HG03432 (cell line): Measurements from ENCODE around the gene KLK15.
A peak's percentile ranks its signal among the peaks of the same experiment; 100 is the strongest.

Experiments
- ATAC-seq: cut with Tn5 transposase; IDR thresholded peaks from one replicate; pipeline ENCODE4 v1.9.1; 2021; ENCODE audit warnings: mild to moderate bottlenecking, moderate library complexity; ENCODE audit not compliant: unreplicated experiment

Gene KLK15

DNA sequence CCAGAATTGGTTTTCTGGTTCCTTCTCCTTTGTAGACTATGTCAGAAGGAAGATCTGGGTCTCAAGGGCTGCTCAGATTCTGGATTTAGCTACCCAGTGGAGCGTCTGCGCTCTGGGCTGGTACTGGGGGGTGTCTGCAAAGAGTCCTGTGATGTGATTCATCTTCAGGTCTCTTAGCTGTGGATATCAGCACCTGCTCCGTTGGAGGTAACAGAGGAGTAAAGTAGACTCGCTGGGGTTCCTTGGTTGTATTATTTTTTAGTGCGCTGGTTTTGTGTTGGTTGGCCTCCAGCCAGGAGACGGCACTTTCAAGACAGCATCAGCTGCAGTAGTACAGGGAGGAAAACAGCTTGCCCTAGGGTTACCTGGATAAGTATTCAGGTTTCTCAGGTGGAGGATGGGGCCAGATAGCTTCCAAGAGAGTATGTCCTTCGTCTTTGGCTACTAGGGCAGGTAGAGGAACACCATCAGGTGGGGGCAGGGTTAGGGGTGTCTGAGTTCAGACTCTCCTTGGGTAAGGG, 10.4 kb upstream of the KLK15 start:
- no peak for ATAC-seq

DNA sequence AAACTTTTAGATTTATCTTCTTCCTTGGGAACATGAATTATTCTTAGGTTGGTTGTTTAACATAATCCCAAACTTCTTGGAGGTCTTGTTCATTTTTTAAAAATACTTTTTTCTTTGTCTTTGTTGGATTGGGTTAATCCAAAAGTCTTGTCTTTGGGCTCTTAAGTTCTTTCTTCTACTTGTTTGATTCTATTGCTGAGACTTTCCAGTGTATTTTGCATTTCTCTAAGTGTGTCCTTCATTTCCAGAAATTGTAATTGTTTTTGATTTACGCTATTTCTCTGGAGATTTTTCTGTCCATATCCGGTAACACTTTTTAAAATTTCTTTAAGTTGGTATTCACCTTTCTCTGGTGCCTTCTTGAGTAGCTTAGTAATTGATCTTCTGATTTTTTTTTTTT, 9.8 kb upstream of the KLK15 start:
- no peak for ATAC-seq

DNA sequence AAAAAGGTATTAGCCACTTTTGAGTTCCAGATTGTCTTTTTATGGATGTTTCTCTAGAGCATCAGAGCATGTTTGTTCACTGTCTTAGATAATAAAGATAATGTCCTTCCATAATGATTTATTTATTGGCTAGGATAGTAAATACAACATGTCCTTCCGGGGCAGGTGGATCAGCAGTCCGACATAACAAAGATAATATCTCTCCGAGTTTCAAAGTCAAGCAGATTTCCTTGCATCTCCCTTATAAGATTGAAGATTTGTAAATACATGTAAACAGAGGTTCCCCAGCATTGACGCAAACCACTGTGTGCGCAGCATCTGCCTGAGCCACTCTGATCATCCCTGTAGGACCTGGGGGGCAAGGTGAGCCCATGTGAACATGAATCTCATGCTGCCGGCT, 8.8 kb upstream of the KLK15 start:
- ATAC-seq: no peak

DNA sequence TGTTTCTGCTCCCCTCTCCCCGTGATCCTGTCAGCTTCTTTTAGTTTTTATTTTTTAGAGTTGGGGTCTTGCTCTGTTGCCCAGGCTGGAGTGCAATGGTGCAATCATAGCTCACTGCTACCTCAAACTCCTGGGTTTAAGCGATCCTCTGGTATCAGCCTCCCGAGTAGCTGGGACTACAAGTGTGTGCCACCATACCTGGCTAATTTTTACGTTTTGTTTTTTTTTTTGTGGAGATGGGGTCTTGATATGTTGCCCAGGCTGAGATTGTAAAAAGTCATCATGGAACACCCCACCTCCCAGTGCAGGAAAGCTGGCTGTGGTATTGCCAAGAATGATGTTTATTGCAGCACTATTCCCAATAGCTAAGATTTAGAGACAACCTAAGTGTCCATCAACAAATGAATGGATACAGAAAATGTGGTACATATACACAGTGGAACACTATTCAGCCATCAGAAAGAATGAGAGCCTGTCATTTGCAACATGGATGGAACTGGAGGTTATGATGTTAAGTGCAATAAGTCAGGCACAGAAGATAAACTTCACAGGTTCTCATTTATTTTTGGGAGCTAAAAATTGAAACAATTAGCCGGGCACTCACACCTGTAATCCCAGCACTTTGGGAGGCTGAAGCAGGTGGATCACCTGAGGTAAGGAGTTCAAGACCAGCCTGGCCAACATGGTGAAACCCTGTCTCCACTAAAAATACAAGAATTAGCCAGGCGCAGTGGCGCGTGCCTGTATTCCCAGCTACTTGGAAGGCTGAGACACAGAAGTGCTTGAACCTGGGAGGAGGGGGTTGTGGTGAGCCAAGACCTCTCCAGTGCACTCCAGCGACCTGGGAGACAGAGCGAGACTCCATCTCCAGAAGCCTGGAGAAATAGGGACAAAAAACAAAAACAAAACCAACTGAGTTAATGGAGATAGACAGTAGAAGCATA, 6.6 kb upstream of the KLK15 start:
- no peak for ATAC-seq

DNA sequence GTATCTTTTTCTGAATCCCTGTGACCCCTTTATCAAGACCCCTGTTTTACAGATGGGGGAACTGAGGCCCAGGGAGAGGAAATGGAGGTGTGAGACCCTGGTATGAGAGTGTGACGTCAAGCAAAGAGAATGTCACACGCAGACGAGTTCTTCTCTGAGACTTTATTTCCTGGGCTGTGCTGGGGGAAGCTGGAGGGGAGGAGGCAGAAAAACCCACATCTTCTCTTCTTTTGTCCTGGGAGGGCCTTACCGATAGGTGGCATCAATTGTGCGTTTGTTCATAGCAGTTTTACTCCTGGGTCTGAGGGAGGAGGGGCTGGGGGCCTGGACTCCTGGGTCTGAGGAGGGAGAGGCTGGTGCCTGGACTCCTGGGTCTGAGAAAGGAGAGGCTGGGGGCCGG, 4.9 kb upstream of the KLK15 start:
- ATAC-seq: no peak

DNA sequence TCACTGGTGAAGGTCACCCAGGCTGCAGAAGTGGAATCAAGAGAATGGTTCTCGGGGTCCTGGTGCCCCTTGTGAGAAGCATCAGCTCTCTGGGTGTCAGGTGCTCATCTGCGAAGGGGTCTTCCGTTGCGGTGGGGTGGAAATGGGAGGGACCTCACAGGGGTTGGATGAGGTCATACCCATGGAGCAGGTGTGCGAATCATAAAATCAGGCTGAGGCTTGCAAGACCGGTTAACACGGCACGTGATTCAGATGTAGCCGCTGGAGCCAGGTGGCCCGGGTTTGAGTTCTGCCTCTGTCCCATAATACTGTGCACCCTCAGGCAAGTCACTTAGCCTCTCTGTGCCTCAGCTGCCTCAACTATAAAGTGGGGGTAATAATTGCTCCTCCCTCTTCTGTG, 3.9 kb upstream of the KLK15 start:
- ATAC-seq: no peak

DNA sequence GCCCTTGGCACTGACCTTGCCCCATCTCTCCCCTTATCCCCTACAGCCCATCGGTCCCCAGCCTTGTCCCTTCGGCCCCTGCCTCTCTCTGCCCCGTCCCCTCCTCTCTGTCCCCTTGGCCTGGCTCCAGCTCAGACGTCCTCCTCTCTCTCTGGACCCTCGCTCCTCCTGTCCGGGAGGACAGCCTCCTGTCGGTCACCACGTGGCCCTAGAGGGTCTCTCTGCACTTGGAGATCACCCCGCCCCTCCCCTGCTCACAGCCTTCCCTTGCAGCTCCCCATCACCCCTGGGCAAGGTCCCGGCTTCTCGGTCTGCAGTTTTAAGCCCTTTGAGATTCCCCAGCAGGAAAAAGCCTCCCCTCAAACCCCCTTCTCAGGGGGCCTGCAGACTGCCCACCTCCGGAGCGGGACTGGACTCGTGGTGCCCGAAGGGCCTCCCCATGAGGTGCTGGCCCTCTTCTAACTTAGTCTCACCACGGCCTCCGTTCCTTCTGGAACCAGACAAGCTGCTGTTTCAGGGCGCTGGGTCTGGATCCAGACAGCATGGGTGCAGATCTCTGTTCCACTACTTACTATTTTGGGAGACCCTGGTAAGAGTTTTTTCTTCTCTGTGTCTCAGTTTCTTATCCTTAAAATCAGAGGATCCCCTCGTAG, 3.3 kb upstream of the KLK15 start:
- no peak for ATAC-seq

DNA sequence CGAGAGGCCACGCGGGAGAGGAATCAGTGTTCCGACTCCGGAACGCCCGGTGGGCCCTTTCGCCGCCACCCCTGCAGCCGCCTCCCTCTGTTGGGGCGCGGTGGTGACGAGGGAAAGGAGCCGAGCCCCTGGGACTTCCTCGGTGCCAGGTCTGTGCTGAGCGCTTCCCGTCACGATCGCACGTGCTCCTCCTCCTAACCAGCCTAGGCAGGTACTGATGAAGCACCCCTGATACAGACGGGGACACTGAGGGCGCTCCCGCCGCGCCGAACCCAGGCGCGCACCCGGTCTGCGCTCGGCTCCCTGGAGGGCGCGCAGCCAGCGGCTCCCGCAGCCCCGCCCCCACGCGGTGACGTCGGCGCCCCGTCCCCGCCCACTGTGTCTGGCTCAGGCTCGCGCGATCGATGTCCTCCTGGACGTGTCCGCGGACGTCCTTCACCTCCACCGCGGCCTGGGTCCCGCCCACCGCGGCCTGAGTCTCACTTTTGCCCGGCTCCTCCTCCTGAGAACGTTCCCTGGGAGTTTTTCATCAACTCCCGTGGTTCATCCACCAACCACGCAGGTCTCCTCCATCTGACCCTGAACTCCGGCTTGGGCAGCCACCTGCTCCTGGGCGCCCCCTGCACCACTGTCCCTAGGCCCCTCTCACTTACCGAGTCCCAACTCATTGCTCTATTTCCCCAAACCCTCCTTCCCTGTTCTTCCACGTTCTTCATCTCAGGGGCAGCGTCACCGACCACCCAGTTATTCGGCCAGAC, 2.6 kb upstream of the KLK15 start:
- peak; percentile 81 for ATAC-seq

DNA sequence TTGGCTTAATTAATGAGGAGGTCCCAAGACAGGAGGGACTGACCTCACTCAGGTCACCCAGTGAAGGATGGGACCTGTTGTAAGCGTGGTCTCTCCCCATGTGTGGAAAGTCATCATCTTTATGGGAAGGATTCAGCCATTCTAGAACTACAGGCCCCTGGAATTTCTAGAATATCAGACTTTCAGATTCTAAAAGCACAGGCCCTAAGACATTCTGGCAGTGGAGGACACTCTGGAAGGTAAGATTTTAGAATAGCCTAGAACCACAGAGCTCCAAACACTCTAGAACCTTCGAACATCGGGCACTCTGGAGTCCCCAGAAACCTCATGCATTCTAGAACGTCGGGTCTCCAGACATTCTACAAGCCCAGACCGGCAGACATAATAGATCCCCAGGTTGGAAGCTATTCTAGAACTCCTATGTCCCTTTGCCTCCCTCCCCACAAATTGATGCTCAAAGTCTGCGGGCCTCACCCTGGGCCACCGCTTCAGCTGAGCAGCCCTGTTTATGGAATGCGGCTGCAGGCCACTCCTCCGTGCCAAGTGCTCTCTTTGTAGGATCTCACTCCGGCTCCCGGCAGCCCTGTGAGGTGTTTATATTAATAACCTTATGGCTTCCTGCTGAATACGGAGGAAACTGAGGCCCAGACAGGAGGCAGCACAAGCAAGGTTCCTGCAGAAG, 1.9 kb upstream of the KLK15 start:
- no peak for ATAC-seq

DNA sequence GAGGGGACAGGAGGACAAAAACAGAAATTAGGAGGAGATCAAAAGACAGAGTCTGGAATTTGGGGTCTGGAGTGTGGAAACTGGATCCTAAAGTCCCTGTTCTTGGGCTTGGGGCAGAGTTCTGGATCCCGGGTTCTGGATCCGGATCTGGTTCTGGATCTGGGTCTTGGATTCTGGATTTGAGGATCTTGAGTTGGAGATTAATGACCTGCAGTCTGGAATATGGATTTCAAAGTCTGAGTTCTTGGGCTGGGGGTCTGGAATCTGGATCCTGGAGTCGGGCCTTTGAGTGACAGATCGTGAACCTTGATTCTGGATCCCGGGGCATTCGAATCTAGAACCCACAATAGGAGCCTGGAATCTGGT, 411 bp upstream of the KLK15 start:
- no peak for ATAC-seq

DNA sequence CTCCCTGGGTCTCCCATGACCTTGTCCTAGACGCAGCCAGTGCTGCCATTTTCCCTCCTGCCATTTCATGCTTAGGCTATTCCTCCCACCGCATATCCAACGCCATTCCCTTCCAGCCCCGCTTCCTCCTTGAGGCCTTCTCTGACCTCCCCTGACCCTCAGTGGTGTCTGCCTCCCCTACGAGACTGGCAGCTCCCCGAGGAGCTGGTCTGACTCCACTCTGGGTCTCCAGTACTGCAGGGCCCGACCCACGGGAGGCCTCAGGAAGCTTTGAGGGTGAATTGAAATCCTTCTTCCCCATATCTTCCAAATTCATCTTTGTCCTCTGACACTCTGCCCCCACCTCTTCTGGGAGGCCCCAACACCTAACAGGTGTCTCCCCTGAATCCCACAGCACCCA, 708 bp downstream of the KLK15 start:
- ATAC-seq: no peak

DNA sequence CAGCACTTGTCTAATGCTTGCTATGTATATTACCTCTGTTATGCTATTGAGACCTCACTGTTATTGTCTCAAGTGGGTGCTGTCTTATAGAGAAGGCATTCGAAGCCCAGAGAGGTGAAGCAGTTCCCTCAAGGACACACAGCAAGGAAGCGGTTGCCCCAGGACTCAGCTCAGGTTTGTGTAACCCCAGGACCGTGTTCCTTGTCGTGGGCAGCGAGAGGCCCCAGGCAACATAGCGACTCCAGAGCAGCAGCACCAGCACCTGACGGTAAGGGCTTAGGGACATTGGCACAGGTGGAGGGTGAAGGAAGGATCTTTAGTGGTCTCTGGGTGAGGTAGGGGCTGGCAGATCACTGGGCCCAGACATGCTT, 2.4 kb downstream of the KLK15 start:
- ATAC-seq: no peak

DNA sequence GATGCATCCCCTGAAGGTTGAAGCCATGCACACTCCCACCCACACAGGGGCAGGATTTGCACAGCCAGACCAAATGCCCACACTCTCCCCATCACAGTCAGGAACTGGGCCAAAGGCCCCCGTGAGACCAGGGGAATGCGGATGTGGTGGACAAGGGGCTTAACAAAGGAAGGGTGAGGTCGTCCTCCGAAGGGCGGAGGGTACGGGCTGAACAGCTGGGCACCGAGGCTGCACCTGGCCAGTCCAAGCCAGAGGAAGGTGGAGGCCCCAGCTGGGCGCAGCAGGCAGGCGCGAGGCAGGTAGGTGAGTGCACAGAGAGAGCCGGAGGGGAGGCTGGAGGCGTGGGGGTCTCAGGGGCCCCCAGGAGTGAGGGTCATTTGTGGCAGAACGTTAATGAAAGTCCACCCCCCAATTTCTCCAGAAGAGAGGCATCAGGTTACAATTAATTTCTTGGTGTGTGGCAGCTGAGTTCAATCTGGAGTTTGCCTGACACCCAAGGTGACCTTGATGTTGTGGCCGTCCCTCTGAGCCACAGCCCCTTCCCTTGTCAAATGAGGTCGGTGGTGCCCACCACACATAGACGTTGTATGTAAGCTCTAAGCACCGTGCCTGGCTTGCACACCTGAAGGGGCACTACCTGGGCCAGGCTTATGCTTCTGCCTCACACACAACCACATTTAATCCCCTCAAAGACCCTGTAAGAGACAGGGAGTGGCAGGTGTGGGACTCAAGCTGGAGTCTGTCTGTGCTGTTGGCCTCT, 2.9 kb downstream of the KLK15 start:
- ATAC-seq: no peak

DNA sequence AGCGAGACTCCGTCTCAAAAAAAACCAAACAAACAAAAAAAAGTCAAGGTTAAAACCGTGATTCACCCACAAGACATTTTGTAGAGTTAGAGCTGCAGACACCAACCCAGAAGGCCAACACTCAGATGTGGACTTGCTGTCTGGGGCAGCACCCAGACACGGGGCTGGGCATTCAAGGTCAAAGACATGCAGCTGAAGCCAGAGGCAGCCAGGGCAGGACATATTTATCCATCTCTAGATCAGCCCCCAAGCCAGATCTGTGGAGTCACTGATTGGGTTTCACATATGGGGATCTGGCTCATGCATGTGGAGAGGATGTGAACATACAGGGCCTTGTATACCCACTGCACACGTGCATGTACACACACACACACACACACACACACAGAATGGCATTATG, 3.6 kb downstream of the KLK15 start:
- no peak for ATAC-seq

DNA sequence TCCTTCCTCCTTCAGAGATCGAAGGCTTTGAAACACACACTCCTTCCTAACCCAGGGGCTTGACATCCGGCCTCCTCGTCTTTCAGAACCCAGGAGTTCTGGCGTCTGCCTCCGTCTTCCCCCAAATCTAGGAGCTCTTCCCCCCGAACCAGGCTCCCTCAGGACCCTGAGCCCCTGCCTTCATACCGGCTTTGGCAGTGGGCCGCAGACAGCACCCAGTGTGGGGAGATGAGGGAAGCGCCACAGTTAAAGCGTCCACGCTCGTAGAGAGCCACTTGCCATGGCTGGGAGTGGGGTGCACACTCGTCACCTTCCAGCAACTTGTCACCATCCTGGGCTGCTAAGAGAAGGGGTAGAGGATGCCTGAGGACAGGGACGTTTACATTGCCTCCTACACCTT, 5.9 kb downstream of the KLK15 start:
- no peak for ATAC-seq

DNA sequence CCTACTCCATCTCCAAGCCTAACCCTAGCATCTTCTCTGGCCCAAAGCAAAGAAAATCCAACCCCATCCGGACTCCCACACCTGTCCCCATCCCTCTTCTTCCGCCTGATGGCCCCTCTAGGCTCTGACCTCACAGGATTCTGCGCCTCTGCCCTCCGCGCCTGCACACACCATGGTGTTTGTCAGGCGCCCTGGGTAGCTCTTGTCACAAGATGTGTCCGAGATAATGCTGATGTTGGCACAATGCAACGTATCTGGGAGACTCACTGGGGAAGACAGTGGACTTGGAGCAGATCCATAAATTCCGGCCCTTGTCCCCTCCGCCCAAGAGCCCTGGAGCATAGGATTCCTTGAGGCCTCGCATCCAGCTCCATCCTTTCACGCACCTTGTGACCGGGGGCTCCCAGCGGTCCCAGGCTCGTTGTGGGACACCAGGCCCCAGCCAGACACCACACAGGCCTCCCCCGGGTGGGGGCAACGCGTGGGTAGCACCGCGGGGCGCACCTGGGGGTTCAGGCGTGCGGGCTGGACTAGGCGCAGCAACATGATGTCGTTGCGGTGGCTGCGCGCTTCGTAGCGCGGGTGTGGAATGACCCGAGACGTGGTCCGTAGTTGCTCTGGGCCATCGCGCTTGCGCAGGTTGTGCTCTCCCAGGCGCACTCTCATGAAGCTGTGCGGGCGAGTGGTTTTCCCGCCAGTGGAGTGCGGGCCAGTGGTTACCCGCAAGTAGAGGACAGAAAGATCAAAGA, 6.7 kb downstream of the KLK15 start:
- no peak for ATAC-seq

DNA sequence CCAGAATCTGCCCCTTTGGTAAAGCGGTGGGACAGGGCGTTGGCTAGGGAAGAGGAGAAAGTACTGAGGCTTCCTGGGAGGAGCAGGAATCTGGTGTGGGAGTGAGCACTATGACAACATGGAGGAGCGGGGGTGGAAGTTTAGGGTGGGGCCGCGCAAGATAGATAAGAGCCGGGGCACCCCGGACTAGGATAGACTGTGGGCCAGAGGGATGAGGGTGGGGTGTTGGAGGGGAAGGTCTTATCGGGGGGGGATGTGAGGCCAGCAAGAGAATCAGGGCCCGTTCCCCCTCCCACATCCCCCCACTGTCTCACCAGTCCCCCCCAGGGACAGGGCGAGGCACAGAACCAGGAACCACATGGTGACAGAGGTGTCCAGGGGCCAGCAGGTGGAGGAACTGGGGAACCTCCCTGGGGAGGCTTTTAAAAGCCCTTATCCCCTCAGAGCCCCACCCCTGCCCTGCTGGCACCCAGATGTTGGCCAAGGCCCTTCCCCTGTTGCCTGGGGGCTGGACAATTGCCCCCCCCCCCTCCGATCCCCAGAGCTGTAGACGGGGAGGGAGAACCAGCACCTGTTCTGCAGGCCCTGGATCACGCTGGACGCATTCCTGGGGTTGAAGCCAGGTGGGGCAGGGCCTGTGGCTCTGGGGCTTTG, 9.9 kb downstream of the KLK15 start, which contains the start of gene KLK1:
KLK1 (minus strand) TSS at position 399 of the 654 bp plus-strand sequence; CDS start at position 360, 39 bp downstream.
- no peak for ATAC-seq

DNA sequence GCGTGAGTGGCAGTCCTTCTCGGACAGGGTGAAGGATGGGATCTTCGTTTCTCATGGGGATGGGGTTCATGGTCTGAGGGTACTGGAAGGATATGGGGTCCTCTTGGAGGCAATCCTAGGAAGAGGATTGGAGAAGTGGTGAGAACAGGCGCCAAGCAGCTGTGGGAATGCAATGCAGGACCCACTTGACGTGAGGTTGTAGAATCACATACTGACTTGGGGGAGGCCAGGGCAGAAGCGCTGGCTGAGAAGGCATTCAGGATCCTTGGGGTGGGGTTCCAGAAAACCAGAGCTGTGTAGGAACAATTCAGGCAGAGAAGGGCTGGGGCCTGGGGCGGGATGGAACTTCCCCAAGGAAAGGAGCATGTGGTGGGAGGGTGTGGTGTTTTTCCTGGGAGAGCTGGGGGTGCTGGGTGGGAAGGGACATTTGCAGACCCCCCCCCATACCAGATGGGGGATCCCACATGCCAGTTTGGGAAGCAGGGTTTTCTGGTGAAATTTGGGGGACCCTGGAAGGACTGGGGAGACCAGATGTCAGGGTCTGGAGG, 10.6 kb downstream of the KLK15 start:
- no peak for ATAC-seq

DNA sequence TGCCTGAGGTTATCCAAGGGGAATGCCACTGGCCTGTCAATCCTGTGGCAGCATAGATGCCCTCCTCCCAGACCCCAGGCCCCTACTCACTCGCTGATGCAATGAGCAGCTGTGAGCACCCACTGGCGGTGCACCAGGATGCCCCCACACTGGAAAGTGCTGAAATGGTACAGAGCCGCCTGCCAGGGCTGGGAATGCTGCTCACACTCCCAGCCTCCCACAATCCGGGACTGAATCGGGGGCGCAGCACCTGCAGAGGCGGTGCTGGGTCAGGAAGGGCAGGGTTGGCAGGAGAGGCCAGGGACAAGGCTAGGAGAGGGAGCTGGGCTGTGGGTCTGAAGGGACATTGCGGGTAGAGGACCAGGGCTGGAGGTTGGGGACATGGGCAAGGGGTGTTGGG, 11.8 kb downstream of the KLK15 start:
- ATAC-seq: no peak
